HG02938 (cell line): ENCODE data around the gene HOXB8.

Experiments
- ATAC-seq: cut with Tn5 transposase; IDR thresholded peaks from one replicate; pipeline ENCODE4 v1.9.1; 2021; ENCODE audit warnings: mild to moderate bottlenecking, moderate library complexity; ENCODE audit not compliant: unreplicated experiment

The HOXB8 gene

GRCh38 chr17:48596735-48597527, 18.2 kb downstream of the HOXB8 start:
- no peak for ATAC-seq

GRCh38 chr17:48596000-48596734, 18.9 kb downstream of the HOXB8 start:
- ATAC-seq, result no peak

- ATAC-seq, result no peak
These were observed 19.7 kb downstream of the HOXB8 start for GRCh38 chr17:48595278-48595999.

- no peak for ATAC-seq
These were observed 20.4 kb downstream of the HOXB8 start for GRCh38 chr17:48594538-48595277.

- no peak for ATAC-seq
These were observed 21.1 kb downstream of the HOXB8 start for GRCh38 chr17:48593840-48594537.

- no peak for ATAC-seq
These were observed 21.8 kb downstream of the HOXB8 start, which contains the start of gene HOXB5 for GRCh38 chr17:48593126-48593829. HOXB5 (minus strand) TSS chr17:48593779; CDS start chr17:48593682, 97 bp downstream.

- no peak for ATAC-seq
These were observed 22.5 kb downstream of the HOXB8 start for GRCh38 chr17:48592577-48592976.

- no peak for ATAC-seq
These were observed 23.0 kb downstream of the HOXB8 start for GRCh38 chr17:48592057-48592514.

GRCh38 chr17:48591255-48592056, 23.6 kb downstream of the HOXB8 start:
- no peak for ATAC-seq

GRCh38 chr17:48590607-48591161, 24.4 kb downstream of the HOXB8 start:
- ATAC-seq, result no peak

GRCh38 chr17:48589831-48590606, 25.1 kb downstream of the HOXB8 start, which contains the start of gene HOXB3:
HOXB3 (minus strand) TSS chr17:48590241; CDS start chr17:48552474, 37,767 bp downstream.
- ATAC-seq, result no peak

GRCh38 chr17:48589060-48589830, 25.8 kb downstream of the HOXB8 start:
- no peak for ATAC-seq

- no peak for ATAC-seq
These were observed 26.6 kb downstream of the HOXB8 start for GRCh38 chr17:48588528-48588927.

GRCh38 chr17:48588074-48588415, 27.0 kb downstream of the HOXB8 start:
- no peak for ATAC-seq

GRCh38 chr17:48587276-48588073, 27.6 kb downstream of the HOXB8 start:
- ATAC-seq, result no peak
